AG04450 (cell line): ENCODE measurements around the gene STOM. TPM values are rescaled to one million over a fixed set of nuclear protein-coding genes. Genes with fewer than 3 reads are reported as not detected.

ENCODE experiments used
- CTCF ChIA-PET: fragments of 300-600, 350-600 bp; formaldehyde crosslinking; extraction: SDS; loops from one replicate; lab custom pipeline; 2022; ENCODE audit warnings: antibody characterized with exemption, inconsistent platforms; lab: Charles Lee
- POLR2A ChIA-PET: fragments of 350-600 bp; formaldehyde crosslinking; extraction: SDS; loops from one replicate; lab custom pipeline; 2021; ENCODE audit warnings: antibody characterized with exemption, inconsistent platforms; lab: Yijun Ruan, JAX
- DNase-seq: peaks from one replicate; pipeline ENCODE4 v3.0.0-alpha.2; 2011; ENCODE audit warnings: low read depth, low spot score
- H3K27ac ChIP-seq: one replicate; pipeline ENCODE4 v1.5.1; 2012; ENCODE audit warnings: low read depth, low read length, control low read depth
- H3K27me3 ChIP-seq: one replicate; pipeline ENCODE4 v1.6.0; 2012; ENCODE audit warnings: low read length; ENCODE audit not compliant: control insufficient read depth, insufficient read depth
- H3K4me3 ChIP-seq: 2 replicates; pipeline ENCODE4 v1.5.1; 2011; ENCODE audit warnings: mild to moderate bottlenecking, low read depth, low read length, control low read depth
- H3K9me3 ChIP-seq: 2 replicates; pipeline ENCODE4 v1.5.1; 2012; ENCODE audit warnings: low read length; ENCODE audit not compliant: control insufficient read depth, insufficient read depth
- CTCF ChIP-seq: IDR thresholded peaks from 2 replicates; pipeline ENCODE4 v1.5.1; 2011; ENCODE audit warnings: low read depth, low read length, control low read depth, inconsistent platforms
- polyA plus RNA-seq: library from polyadenylated mRNA; depleted of rRNA; stranded (reverse); fragments of >200 nt; gene quantifications from 2 replicates; pipeline ENCODE4 v1.2.3, GENCODE V29; 2011

Gene STOM
- polyA plus RNA-seq, 1 experiment: 510 TPM

GRCh38 chr9:121316378-121316777 is 53.7 kb downstream of the STOM start:
- Histone ChIP-seq H3K27ac (no peak overlapping the region), H3K27me3 (no peaks in the 10 kb centered on the region), H3K4me3 (no peak overlapping the region), H3K9me3 (peaks cover 7% of the 10 kb centered on the region)
- DNase-seq: no peak
- no peak for TF ChIP-seq CTCF
- CTCF ChIA-PET: interaction anchor here (0.6 to 3.2 kb wide), 7 partner anchors 77 to 124 kb away, joined by 3 to 18 read pairs (median 4); no protein-coding TSS in a partner anchor
- POLR2A ChIA-PET: no interaction called here

GRCh38 chr9:121313458-121314152 is 56.4 kb downstream of the STOM start:
- H3K27me3 ChIP-seq: no peaks in the 10 kb centered on the region
- no peaks in the 10 kb centered on the region for H3K9me3 ChIP-seq
- no peak for TF ChIP-seq CTCF
- ChIA-PET CTCF (interaction anchor here (0.8 to 1.8 kb wide), 4 partner anchors 18 to 101 kb away, joined by 3 to 17 read pairs (median 5); no protein-coding TSS in a partner anchor), POLR2A (no interaction called here)
- H3K27ac ChIP-seq: no peak overlapping the region
- H3K4me3 ChIP-seq: no peak overlapping the region
- no peak for DNase-seq

- no peak for TF ChIP-seq CTCF
- ChIA-PET CTCF (interaction anchor here (0.7 kb wide), 1 partner anchor 40 kb away, joined by 3 read pairs; no protein-coding TSS in a partner anchor), POLR2A (interaction anchor here (0.7 kb wide), 1 partner anchor 34 kb away, joined by 3 read pairs; no protein-coding TSS in a partner anchor)
- no peaks in the 10 kb centered on the region for H3K27me3 ChIP-seq
- no peak for DNase-seq
- no peaks in the 10 kb centered on the region for H3K9me3 ChIP-seq
- no peak overlapping the region for H3K4me3 ChIP-seq
- no peak overlapping the region for H3K27ac ChIP-seq
Observed at GRCh38 chr9:121312169-121312568, 57.9 kb downstream of the STOM start.

- Histone ChIP-seq H3K4me3 (no peak overlapping the region), H3K27ac (no peak overlapping the region), H3K27me3 (no peaks in the 10 kb centered on the region), H3K9me3 (no peaks in the 10 kb centered on the region)
- TF ChIP-seq CTCF: no peak
- ChIA-PET POLR2A (no interaction called here), CTCF (interaction anchor here (1.1 to 4.1 kb wide), 2 partner anchors 9 to 97 kb away, joined by 3 to 16 read pairs; no protein-coding TSS in a partner anchor)
- DNase-seq: no peak
Observed at GRCh38 chr9:121310571-121310970, 59.5 kb downstream of the STOM start.

- H3K4me3 ChIP-seq: no peak overlapping the region
- H3K27ac ChIP-seq: no peak overlapping the region
- ChIA-PET CTCF (interaction anchor here (0.6 to 4.1 kb wide), 5 partner anchors 10 to 98 kb away, joined by 3 to 16 read pairs (median 4); no protein-coding TSS in a partner anchor), POLR2A (interaction anchor here (0.7 kb wide), 1 partner anchor 97 kb away, joined by 3 read pairs; no protein-coding TSS in a partner anchor)
- no peaks in the 10 kb centered on the region for H3K27me3 ChIP-seq
- H3K9me3 ChIP-seq: no peaks in the 10 kb centered on the region
- DNase-seq: no peak
- TF ChIP-seq CTCF: no peak
Observed at GRCh38 chr9:121309833-121310425, 60.1 kb downstream of the STOM start.
